ENCODE data around the gene EBF4.

The EBF4 gene

DNA sequence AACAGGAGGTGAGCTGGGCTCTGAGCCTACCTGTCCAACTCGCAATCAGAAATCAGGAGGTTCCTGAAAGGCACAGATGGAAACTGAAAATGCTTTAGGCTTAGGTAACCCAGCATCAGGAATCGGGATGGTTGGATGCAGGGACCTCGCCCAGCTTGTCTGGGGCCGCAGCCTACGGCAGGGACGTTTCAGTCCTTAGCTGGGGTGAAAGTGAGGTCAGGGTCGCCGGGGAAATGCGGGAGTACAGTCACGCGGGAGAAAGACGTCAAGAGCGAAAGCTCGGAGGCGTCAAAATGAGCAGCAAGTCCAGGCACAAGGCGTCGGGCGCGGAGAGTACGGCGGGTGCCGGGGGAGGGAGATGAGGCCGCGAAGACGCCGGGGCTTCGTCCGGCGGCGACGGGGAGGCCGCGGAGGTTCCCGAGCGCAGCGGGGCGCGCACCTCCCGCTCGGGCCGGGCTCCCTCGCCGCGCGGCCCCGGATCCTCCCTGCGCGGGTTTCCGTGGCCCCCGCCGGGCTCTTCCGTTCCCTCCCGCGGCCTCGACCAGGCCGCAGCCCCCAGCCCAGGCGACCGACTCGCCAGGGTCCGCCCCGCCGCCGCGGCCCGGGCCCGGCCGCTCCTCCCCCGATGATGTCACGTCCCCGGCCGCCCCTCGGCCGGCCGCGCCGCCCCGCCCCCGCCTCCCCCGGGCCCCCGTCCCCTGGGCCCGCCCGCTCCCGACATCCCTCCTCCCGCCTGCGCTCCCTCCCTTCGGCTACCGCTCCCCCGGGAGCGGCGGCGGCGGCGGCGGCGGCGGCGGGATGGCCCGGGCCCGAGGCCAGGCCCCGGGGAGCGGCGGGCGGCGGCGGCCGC lies at the start of gene EBF4:
EBF4 (plus strand) TSS at position 745 of the 850 bp plus-strand sequence. CDS start 866 bp downstream, outside the sequence.
- DNase-seq: peak in 39 of 51 donors; percentile 8 to 73 (median 33)

DNA sequence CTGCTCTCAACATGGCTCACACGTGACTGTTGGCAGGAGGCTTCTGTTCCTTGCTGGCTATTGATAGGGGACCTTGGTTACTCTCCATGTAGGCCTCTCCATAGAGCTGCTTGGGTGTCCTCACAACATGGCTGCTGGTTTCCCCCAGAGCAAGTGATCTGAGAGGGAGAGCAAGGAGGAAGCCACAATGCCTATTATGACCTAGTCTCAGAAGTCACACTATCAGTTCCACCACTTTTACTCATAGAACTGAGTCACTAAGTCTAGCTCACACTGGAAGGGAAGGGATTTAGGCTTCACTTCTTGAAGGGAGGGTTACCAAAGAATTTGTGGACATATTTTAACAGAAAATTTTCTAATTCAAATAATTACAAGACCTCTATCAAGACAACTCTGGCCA lies 48.9 kb upstream of the EBF4 start:
- no peak for DNase-seq

- peak; percentile 48 to 95 (median 88) for DNase-seq
Measured at GRCh38 chr20:2651772-2652723, 40.5 kb upstream of the EBF4 start, which contains the start of gene NOP56. Gene NOP56, plus strand, starts transcription at chr20:2652632. Its CDS starts 29 bp downstream, at chr20:2652661.

DNA sequence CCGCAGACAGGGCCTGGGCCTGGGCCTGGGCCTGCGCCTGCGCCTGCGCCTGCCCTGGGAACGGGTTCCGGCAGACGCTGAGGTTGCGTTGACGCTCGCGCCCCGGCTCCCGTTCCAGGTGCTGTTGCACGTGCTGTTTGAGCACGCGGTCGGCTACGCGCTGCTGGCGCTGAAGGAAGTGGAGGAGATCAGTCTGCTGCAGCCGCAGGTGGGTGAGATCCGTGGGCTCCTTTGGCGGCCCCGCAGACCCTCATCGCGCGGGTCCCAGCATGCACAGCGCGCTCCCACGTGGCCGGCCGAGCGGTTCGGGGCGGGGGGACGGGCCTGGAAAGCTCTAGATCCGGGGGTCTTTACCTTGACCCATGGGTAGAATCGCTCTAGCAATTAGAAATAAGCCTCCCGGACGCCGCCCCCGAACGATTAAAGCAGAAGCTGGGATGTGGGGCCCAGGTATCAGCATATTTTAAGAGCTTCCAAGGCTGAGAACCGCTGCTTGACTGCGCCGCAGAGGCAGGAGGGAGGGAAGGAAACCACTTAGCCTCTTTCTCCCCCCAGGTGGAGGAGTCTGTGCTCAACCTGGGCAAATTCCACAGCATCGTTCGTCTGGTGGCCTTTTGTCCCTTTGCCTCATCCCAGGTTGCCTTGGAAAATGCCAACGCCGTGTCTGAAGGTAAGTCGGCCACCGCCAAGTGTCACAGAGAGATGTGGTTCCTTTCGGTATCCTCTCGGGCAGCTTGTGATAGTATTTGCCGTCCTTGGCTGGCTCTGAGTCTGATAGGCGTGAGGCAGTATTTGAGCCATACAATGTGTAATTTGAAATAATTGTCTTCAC lies 39.6 kb upstream of the EBF4 start:
- peak in 43 of 51 donors; percentile 2 to 84 (median 62) for DNase-seq

GRCh38 chr20:2653556-2654383 lies 38.8 kb upstream of the EBF4 start:
- DNase-seq: no peak

DNA sequence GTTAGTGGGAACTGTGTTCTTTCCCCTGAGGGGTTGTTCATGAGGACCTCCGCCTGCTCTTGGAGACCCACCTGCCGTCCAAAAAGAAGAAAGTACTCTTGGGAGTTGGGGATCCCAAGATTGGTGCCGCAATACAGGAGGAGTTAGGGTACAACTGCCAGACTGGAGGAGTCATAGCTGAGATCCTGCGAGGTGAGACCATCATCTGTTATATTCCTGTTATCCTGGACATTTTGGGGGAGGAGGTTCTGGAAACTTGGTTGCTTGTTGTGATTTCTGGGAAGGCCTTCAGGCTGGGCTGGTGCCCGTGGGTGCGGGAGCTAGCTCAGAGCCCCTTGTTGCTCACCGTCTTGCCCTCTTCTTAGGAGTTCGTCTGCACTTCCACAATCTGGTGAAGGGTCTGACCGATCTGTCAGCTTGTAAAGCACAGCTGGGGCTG lies 38.2 kb upstream of the EBF4 start:
- no peak for DNase-seq

GRCh38 chr20:2654831-2655230 lies 37.7 kb upstream of the EBF4 start:
- DNase-seq: no peak

GRCh38 chr20:2655331-2656116 lies 37.1 kb upstream of the EBF4 start:
- DNase-seq: no peak

- DNase-seq: no peak
Measured at GRCh38 chr20:2656471-2657117, 36.0 kb upstream of the EBF4 start.

DNA sequence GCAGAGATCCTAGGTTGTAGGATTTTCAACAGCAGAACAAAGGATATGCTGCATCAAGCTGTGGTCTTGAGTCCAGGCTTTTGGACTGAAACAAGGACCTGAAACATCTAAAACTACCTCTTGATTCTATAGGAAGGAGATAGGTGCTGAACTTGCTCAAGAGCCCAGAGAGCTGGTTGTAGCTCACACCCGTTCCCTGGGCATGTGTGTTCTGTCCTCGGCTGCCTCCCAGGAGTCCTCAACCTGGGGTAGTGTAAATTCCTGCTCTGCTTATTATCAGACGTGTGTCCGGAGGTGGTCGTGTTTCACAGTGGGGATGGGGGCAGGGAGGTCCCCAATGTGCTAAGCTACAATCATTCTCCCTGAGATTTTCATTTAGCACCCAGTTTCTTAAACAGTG lies 35.3 kb upstream of the EBF4 start:
- DNase-seq: no peak

GRCh38 chr20:2657674-2658073 lies 34.9 kb upstream of the EBF4 start:
- no peak for DNase-seq

DNA sequence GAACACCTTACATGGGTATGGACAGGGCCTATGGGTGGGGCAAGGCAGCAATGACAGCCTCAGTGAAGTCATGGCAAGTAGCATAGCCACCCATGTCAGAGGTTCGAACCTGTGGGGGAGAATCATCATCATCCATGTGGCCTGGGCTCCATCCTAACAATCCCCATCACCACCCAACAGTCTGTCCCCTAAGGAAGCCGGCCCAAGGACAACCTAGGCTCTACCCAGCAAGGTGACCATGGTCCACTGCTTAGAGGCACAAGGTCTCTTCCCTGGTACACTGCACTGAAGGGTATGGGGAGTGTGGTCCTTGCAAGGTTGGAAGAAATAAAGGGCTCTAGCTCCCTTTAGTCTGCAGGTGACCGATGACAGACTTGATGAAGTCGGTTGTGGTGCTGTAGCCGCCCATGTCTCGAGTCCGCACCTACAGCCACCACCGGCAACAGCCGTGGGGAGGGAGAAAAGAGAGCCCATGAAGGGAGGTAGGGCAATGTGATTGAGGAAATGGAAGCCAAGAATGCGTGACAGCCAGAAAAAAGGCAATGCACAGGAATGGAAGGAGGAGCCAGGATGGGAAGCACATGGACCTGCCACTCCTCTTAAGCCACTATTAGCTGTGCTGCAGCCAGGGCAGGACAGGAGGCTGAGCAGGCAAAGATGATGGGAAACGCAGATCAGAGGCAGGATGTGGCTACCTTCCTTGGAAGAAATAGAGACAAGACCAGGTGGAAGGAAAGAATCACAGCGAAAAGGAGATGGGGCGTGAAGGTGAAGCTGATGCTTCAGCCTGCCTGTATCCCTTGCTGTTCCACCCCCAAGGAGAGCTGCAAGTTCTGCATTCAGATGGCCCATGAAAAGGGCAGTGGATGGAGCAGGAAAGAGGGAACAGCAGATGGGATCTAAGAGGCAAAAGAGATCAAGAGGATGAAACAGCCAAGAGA lies 33.9 kb upstream of the EBF4 start:
- no peak for DNase-seq

GRCh38 chr20:2659547-2659946 lies 33.0 kb upstream of the EBF4 start:
- no peak for DNase-seq

DNA sequence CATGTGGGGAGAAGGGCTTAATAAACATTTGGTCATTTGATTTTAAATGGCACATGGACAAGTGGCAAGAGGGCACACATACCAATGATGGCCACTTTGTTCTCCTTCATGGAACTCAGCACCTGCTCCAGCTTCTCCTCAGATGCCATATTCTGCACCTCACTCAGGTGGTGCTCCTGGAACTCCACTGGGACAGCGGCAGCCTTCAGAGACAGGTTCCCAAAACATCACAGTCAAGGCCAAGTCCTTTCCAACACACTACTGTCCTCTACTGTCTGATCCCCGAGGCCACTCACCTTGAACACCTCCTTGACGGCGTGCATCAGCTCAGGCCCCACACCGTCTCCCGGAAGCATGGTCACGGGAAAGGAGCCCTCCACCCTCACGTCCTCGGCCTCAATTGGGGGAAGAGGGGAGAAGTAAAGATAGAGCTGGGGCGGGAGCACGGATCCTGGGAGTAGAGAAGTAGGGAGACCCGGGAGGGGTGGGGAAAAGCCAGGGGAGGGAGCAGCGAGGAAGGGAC lies 29.2 kb upstream of the EBF4 start:
- DNase-seq: no peak

GRCh38 chr20:2663887-2664719 lies 28.5 kb upstream of the EBF4 start, which contains the start of gene IDH3B:
Gene IDH3B, minus strand, starts transcription at chr20:2664216. Its CDS starts 28 bp downstream, at chr20:2664188.
- DNase-seq: peak; percentile 63 to 97 (median 89)

DNA sequence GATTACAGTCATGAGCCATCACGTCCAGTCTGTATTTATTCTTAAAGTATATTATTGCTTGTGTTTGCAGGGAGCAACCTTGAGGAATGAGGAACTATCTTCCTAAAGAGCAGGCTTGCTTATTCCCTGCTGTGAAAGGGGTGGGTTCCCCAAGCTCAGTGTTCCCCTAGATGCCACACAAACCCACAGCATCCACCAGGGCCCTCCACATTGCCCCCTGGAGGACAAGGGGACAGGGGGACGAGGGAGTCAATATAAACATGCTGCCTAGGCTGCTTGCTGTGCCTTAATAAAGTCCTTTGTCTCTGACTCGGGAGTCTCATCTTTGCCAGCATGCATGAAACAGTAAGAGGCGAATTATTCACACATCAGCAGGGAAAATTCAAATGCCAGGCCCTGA lies 20.6 kb upstream of the EBF4 start:
- no peak for DNase-seq

All from hypothalamus (tissue), 51 donors.